Measurements from ENCODE around the gene FLCN.

Gene FLCN

GRCh38 chr17:17243163-17243562, 6.2 kb upstream of the FLCN start:
- H3K36me3 ChIP-seq = peaks cover 28% of the 10 kb centered on the region
- H3K4me3 ChIP-seq (ENCODE audit: low read depth in 1 of 2, low read length in 1 of 2) = no peak overlapping the region
- H3K27me3 ChIP-seq = no peaks in the 10 kb centered on the region
- H3K9me3 ChIP-seq = no peaks in the 10 kb centered on the region
- no peak overlapping the region for H3K27ac ChIP-seq
- no peak for TF ChIP-seq CTCF (IDR thresholded peaks at IDR 0.05)
- peaks cover 3 to 5% of the 10 kb centered on the region in 2 experiments for H3K4me1 ChIP-seq (ENCODE audit: control insufficient read depth in 1 of 2, insufficient read depth in 1 of 2, low read depth in 1 of 2, low read length in 1 of 2)

GRCh38 chr17:17242246-17242645, 5.3 kb upstream of the FLCN start:
- no peaks in the 10 kb centered on the region for H3K9me3 ChIP-seq
- no peak overlapping the region for H3K27ac ChIP-seq
- H3K27me3 ChIP-seq = no peaks in the 10 kb centered on the region
- H3K4me1 ChIP-seq (ENCODE audit: control insufficient read depth in 1 of 2, insufficient read depth in 1 of 2, low read depth in 1 of 2, low read length in 1 of 2) = peaks cover 7 to 9% of the 10 kb centered on the region in 2 experiments
- H3K4me3 ChIP-seq (ENCODE audit: low read depth in 1 of 2, low read length in 1 of 2) = no peak overlapping the region
- peaks cover 19% of the 10 kb centered on the region for H3K36me3 ChIP-seq
- TF ChIP-seq CTCF (IDR thresholded peaks at IDR 0.05) = no peak

GRCh38 chr17:17241656-17242055, 4.7 kb upstream of the FLCN start:
- no peak for TF ChIP-seq CTCF (IDR thresholded peaks at IDR 0.05)
- Histone ChIP-seq H3K27me3 (no peaks in the 10 kb centered on the region), H3K9me3 (no peaks in the 10 kb centered on the region)

GRCh38 chr17:17239832-17240231, 2.9 kb upstream of the FLCN start:
- no peaks in the 10 kb centered on the region for H3K9me3 ChIP-seq
- no peak for TF ChIP-seq CTCF (IDR thresholded peaks at IDR 0.05)
- H3K27me3 ChIP-seq = no peaks in the 10 kb centered on the region
- peaks cover 20 to 24% of the 10 kb centered on the region in 2 experiments for H3K4me1 ChIP-seq (ENCODE audit: control insufficient read depth in 1 of 2, insufficient read depth in 1 of 2, low read depth in 1 of 2, low read length in 1 of 2)
- H3K36me3 ChIP-seq = no peaks in the 10 kb centered on the region
- no peak overlapping the region for H3K4me3 ChIP-seq (ENCODE audit: low read depth in 1 of 2, low read length in 1 of 2)
- no peak overlapping the region for H3K27ac ChIP-seq

More at GRCh38 chr17:17241656-17242055, 4.7 kb upstream of the FLCN start:
- H3K4me1 ChIP-seq (ENCODE audit: control insufficient read depth in 1 of 2, insufficient read depth in 1 of 2, low read depth in 1 of 2, low read length in 1 of 2) = peaks cover 7 to 9% of the 10 kb centered on the region in 2 experiments
- no peak overlapping the region for H3K27ac ChIP-seq
- no peak overlapping the region for H3K4me3 ChIP-seq (ENCODE audit: low read depth in 1 of 2, low read length in 1 of 2)
- peaks cover 13% of the 10 kb centered on the region for H3K36me3 ChIP-seq

- Histone ChIP-seq H3K4me3 (ENCODE audit: low read depth in 1 of 2, low read length in 1 of 2) (peak overlapping the region; percentile 79 to 93), H3K9me3 (no peaks in the 10 kb centered on the region), H3K27ac (peak overlapping the region; percentile 91), H3K4me1 (ENCODE audit: control insufficient read depth in 1 of 2, insufficient read depth in 1 of 2, low read depth in 1 of 2, low read length in 1 of 2) (peaks cover 20 to 24% of the 10 kb centered on the region in 2 experiments), H3K27me3 (no peaks in the 10 kb centered on the region), H3K36me3 (peaks cover 13% of the 10 kb centered on the region)
- TF ChIP-seq CTCF (IDR thresholded peaks at IDR 0.05) = no peak
These were observed 508 bp downstream of the FLCN start for GRCh38 chr17:17236295-17237025.
